ENCODE measurements around the gene CCDC60. TPM values are rescaled to one million over a fixed set of nuclear protein-coding genes. Genes with fewer than 3 reads are reported as not detected.

CCDC60 gene, protein sequence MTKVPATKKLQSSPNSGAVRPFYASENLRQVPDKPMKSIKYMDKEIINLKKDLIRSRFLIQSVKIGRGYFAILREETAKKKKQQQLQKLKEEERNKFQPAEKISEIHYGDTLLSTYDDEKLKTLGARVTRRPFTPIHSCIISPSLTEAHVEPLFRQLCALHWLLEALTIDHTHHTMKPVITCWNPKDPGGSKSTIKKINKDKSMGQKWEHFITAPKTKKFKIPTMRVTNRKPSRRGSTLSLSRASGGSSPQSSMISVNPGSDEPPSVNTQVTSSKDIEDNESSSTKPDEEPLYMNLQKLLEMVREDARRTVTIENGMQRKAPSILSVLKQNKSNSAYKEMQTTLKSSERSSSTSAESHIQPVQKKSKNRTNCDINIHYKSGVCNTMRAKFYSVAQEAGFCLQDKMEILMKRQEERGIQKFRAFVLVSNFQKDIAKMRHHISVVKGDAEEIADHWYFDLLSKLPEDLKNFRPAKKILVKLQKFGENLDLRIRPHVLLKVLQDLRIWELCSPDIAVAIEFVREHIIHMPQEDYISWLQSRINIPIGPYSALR
- total RNA-seq: not detected in 2 replicates

DNA sequence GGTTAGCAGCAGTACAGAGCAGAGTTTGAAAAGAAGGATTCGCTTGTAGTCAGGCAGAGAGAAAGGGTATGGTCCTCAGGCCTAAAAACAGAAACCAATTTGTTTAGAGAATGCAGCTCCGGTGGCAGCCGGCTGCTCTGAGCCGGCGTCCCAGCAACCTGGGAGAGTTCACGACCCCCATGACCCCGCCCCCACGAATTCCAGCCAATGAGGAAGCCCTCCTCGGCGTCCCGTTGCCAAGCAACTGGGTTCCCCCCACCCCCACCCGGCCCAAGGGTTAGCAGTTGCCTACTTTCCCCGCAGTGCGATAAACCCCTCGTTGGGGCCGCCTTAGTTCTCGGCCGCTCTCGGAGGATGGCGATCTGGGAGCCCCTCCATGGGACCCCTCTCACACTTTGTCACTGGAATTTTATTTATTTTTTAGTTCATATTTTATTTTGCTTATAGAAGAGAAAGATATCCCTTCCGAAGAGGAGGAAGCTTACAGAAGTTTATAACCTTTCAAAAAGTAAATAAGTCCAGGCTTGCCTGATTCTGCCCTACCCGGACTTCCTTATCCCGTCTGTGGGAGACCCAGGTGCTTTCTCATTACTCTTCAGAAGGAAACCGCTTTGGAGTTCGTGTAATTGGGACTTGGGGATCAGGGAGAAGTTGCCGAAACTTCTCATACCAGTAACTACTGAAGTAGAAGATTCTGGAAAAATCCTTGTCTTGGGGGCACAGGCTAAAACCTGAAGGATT is at the start of gene CCDC60:
CCDC60 (plus strand) TSS at position 300 of the 741 bp plus-strand sequence. CDS start 448 bp downstream, outside the sequence.
- no peak for DNase-seq
- TF ChIP-seq, protein P1, sequence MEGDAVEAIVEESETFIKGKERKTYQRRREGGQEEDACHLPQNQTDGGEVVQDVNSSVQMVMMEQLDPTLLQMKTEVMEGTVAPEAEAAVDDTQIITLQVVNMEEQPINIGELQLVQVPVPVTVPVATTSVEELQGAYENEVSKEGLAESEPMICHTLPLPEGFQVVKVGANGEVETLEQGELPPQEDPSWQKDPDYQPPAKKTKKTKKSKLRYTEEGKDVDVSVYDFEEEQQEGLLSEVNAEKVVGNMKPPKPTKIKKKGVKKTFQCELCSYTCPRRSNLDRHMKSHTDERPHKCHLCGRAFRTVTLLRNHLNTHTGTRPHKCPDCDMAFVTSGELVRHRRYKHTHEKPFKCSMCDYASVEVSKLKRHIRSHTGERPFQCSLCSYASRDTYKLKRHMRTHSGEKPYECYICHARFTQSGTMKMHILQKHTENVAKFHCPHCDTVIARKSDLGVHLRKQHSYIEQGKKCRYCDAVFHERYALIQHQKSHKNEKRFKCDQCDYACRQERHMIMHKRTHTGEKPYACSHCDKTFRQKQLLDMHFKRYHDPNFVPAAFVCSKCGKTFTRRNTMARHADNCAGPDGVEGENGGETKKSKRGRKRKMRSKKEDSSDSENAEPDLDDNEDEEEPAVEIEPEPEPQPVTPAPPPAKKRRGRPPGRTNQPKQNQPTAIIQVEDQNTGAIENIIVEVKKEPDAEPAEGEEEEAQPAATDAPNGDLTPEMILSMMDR (IDR thresholded peaks at IDR 0.05): no peak
- ChIA-PET CTCF (no interaction called here), POLR2A (no interaction called here)
- intact Hi-C loops (cut with micrococcal nuclease): no loop called here
- H3K4me3 Mint-ChIP-seq: no peak within 1 kb of the TSS
- no peak for ATAC-seq (ENCODE audit: low read depth)
- no peaks in the 10 kb centered on the region for H3K36me3 Mint-ChIP-seq (ENCODE audit: low read depth)
- H3K4me1 Mint-ChIP-seq: no peaks in the 10 kb centered on the region
- H3K27ac Mint-ChIP-seq: no peak within 1 kb of the TSS
- no peaks in the 10 kb centered on the region for H3K9me3 Mint-ChIP-seq
- H3K27me3 Mint-ChIP-seq: peaks cover 3% of the 10 kb centered on the region

DNA sequence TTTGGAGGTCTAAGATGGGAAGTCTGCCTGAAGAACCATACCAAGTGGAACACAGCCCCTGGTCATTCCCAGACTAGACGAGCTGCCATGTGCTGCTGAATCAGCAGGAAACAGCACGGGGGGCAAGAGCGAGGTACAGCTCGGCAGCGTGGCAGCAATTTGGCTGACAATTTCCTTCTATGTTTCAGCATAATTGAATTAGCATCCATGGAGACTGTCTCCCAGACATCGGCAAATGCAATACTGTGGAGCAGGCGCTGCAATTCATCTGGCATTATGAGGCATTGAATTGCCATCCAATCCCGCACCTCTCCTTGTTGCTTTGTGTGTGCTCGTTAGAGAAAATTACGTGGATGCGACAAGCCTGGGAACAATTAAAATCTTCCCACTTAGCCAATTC is 46.0 kb upstream of the CCDC60 start:
- Mint-ChIP-seq H3K9me3 (no peaks in the 10 kb centered on the region), H3K4me3 (no peak overlapping the region), H3K4me1 (no peaks in the 10 kb centered on the region), H3K36me3 (ENCODE audit: low read depth) (no peaks in the 10 kb centered on the region), H3K27me3 (peaks cover 4% of the 10 kb centered on the region), H3K27ac (no peak overlapping the region)
- POLR2A ChIA-PET: no interaction called here
- ATAC-seq (ENCODE audit: low read depth) (no peak), DNase-seq (no peak)
- TF ChIP-seq, protein P1 (IDR thresholded peaks at IDR 0.05): no peak
- intact Hi-C loops (cut with micrococcal nuclease): no loop called here
- CTCF ChIA-PET: no interaction called here

DNA sequence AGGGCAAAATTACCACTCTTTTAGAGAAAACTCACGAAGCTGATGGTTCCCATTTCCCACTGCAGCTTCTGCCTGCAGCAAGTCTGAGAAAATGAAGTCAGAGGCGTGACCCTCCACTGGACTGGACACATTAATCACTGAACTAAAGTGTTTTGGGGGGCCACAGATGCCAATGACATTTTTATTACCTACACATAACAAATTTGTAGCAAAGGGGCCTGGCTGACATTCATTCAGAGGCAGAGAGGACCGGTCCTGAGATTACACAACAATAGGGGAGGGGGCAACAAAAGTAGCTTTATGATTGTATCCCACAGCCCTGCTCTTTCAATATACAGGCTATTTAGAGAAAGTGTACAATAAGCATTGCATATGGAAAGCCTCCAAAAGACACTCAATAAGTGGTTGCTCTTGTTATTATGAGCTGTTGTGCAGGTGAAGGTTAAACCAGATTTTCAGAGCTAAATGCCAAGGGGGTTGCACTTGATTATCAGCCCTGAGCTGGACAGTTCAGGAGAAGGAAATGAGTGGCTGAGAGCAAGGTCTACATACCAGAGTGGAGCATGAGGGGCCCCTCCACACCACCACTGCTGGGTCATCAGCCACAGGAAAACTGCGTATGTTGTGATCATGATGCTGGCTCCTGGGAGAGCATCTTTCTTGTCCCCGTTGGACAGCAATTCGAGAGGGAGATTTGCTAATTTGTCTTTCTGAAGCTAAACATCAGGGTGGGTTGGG is 41.5 kb upstream of the CCDC60 start:
- no peak overlapping the region for H3K27ac Mint-ChIP-seq
- no peak for DNase-seq
- H3K36me3 Mint-ChIP-seq (ENCODE audit: low read depth): no peaks in the 10 kb centered on the region
- ATAC-seq (ENCODE audit: low read depth): no peak
- TF ChIP-seq, protein P1 (IDR thresholded peaks at IDR 0.05): no peak
- peaks cover 4% of the 10 kb centered on the region for H3K27me3 Mint-ChIP-seq
- H3K9me3 Mint-ChIP-seq: no peaks in the 10 kb centered on the region
- H3K4me3 Mint-ChIP-seq: no peak overlapping the region
- intact Hi-C loops (cut with micrococcal nuclease): no loop called here
- ChIA-PET CTCF (no interaction called here), POLR2A (no interaction called here)
- H3K4me1 Mint-ChIP-seq: no peaks in the 10 kb centered on the region

DNA sequence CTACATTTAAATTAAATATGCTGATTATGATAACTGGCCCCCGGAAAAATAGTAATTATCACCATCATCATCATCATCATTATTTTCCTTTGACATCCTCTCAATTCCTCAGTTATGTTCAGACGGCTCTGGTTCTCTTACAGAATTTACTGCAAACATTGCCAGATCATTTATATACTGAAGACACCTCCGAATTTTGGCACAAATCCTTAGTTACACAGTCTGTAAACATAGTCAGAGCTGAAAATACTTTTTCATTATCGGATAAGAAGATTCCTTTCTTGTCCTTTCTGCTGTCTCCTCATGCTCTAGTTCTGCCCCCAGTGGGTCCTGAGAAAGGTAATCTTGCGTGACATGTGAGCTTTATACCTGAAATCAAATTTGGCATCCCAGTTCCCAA is 40.3 kb upstream of the CCDC60 start:
- Mint-ChIP-seq H3K27me3 (peaks cover 4% of the 10 kb centered on the region), H3K36me3 (ENCODE audit: low read depth) (no peaks in the 10 kb centered on the region), H3K9me3 (no peaks in the 10 kb centered on the region), H3K27ac (no peak overlapping the region), H3K4me3 (no peak overlapping the region), H3K4me1 (no peaks in the 10 kb centered on the region)
- no peak for DNase-seq
- ATAC-seq (ENCODE audit: low read depth): no peak
- TF ChIP-seq, protein P1 (IDR thresholded peaks at IDR 0.05): no peak
- ChIA-PET CTCF (no interaction called here), POLR2A (no interaction called here)
- intact Hi-C loops (cut with micrococcal nuclease): no loop called here

Data from activated B cell treated with CpG ODN at 0.5 μM for 24 hours (primary cell).